ENCODE measurements around the gene RASA3.

Gene RASA3

GRCh38 chr13:113937073-113937472, 195.3 kb downstream of the RASA3 start:
- H3K9ac ChIP-seq (ENCODE audit: insufficient read length, low read depth), result no peak overlapping the region
- H3K9me3 ChIP-seq (ENCODE audit: insufficient read depth, low read length), result peaks cover 2% of the 10 kb centered on the region; the same call in 1 of the 2 replicates
- no peak overlapping the region for H3K4me3 ChIP-seq (ENCODE audit: insufficient read length, low read depth)
- H3K4me1 ChIP-seq (ENCODE audit: insufficient read depth, insufficient read length), result peaks cover 28% of the 10 kb centered on the region
- H3K36me3 ChIP-seq (ENCODE audit: insufficient read depth, insufficient read length, low read length), result no peaks in the 10 kb centered on the region
- H3K27me3 ChIP-seq (ENCODE audit: insufficient read depth, insufficient read length), result no peaks in the 10 kb centered on the region
- no peak for DNase-seq (ENCODE audit: low read depth, low spot score)
- TF ChIP-seq SUZ12 (IDR thresholded peaks at IDR 0.05; ENCODE audit: extremely low read depth, insufficient read depth, insufficient read length) (no peak), YY1 (IDR thresholded peaks at IDR 0.05; ENCODE audit: insufficient read depth, insufficient read length) (no peak), ZNF274 (IDR thresholded peaks at IDR 0.05; ENCODE audit: low read depth, low read length) (no peak)

GRCh38 chr13:113936166-113936965, 196.1 kb downstream of the RASA3 start:
- TF ChIP-seq ZNF274 (IDR thresholded peaks at IDR 0.05; ENCODE audit: low read depth, low read length) (no peak), SUZ12 (IDR thresholded peaks at IDR 0.05; ENCODE audit: extremely low read depth, insufficient read depth, insufficient read length) (no peak), YY1 (IDR thresholded peaks at IDR 0.05; ENCODE audit: insufficient read depth, insufficient read length) (no peak)
- Histone ChIP-seq H3K9me3 (ENCODE audit: insufficient read depth, low read length) (peaks cover 4% of the 10 kb centered on the region; the same call in 1 of the 2 replicates), H3K27me3 (ENCODE audit: insufficient read depth, insufficient read length) (no peaks in the 10 kb centered on the region), H3K36me3 (ENCODE audit: insufficient read depth, insufficient read length, low read length) (no peaks in the 10 kb centered on the region), H3K4me1 (ENCODE audit: insufficient read depth, insufficient read length) (peaks cover 25% of the 10 kb centered on the region), H3K9ac (ENCODE audit: insufficient read length, low read depth) (no peak overlapping the region), H3K4me3 (ENCODE audit: insufficient read length, low read depth) (no peak overlapping the region)
- no peak for DNase-seq (ENCODE audit: low read depth, low spot score)

- no peaks in the 10 kb centered on the region for H3K36me3 ChIP-seq (ENCODE audit: insufficient read depth, insufficient read length, low read length)
- peak overlapping the region; percentile 68 for H3K9ac ChIP-seq (ENCODE audit: insufficient read length, low read depth)
- H3K4me3 ChIP-seq (ENCODE audit: insufficient read length, low read depth), result no peak overlapping the region
- H3K9me3 ChIP-seq (ENCODE audit: insufficient read depth, low read length), result peaks cover 4% of the 10 kb centered on the region; the same call in 1 of the 2 replicates
- TF ChIP-seq SUZ12 (IDR thresholded peaks at IDR 0.05; ENCODE audit: extremely low read depth, insufficient read depth, insufficient read length) (no peak), YY1 (IDR thresholded peaks at IDR 0.05; ENCODE audit: insufficient read depth, insufficient read length) (no peak), ZNF274 (IDR thresholded peaks at IDR 0.05; ENCODE audit: low read depth, low read length) (no peak)
- peaks cover 25% of the 10 kb centered on the region for H3K4me1 ChIP-seq (ENCODE audit: insufficient read depth, insufficient read length)
- peak; percentile 20 for DNase-seq (ENCODE audit: low read depth, low spot score)
- H3K27me3 ChIP-seq (ENCODE audit: insufficient read depth, insufficient read length), result no peaks in the 10 kb centered on the region
These were observed 197.2 kb downstream of the RASA3 start for GRCh38 chr13:113935001-113935844.

GRCh38 chr13:113934576-113934975, 197.8 kb downstream of the RASA3 start:
- no peak for TF ChIP-seq ZNF274 (IDR thresholded peaks at IDR 0.05; ENCODE audit: low read depth, low read length)
- TF ChIP-seq YY1 (IDR thresholded peaks at IDR 0.05; ENCODE audit: insufficient read depth, insufficient read length), result no peak
- no peak for TF ChIP-seq SUZ12 (IDR thresholded peaks at IDR 0.05; ENCODE audit: extremely low read depth, insufficient read depth, insufficient read length)
- Histone ChIP-seq H3K9me3 (ENCODE audit: insufficient read depth, low read length) (peaks cover 4% of the 10 kb centered on the region; the same call in 1 of the 2 replicates), H3K27me3 (ENCODE audit: insufficient read depth, insufficient read length) (no peaks in the 10 kb centered on the region), H3K4me1 (ENCODE audit: insufficient read depth, insufficient read length) (peaks cover 25% of the 10 kb centered on the region), H3K4me3 (ENCODE audit: insufficient read length, low read depth) (no peak overlapping the region), H3K36me3 (ENCODE audit: insufficient read depth, insufficient read length, low read length) (no peaks in the 10 kb centered on the region), H3K9ac (ENCODE audit: insufficient read length, low read depth) (peak overlapping the region; percentile 68)
- no peak for DNase-seq (ENCODE audit: low read depth, low spot score)

GRCh38 chr13:113933901-113934300, 198.5 kb downstream of the RASA3 start:
- Histone ChIP-seq H3K36me3 (ENCODE audit: insufficient read depth, insufficient read length, low read length) (no peaks in the 10 kb centered on the region), H3K9me3 (ENCODE audit: insufficient read depth, low read length) (peaks cover 4% of the 10 kb centered on the region; the same call in 1 of the 2 replicates), H3K4me3 (ENCODE audit: insufficient read length, low read depth) (no peak overlapping the region), H3K27me3 (ENCODE audit: insufficient read depth, insufficient read length) (no peaks in the 10 kb centered on the region), H3K9ac (ENCODE audit: insufficient read length, low read depth) (no peak overlapping the region), H3K4me1 (ENCODE audit: insufficient read depth, insufficient read length) (peaks cover 25% of the 10 kb centered on the region)
- TF ChIP-seq YY1 (IDR thresholded peaks at IDR 0.05; ENCODE audit: insufficient read depth, insufficient read length), result no peak
- no peak for TF ChIP-seq SUZ12 (IDR thresholded peaks at IDR 0.05; ENCODE audit: extremely low read depth, insufficient read depth, insufficient read length)
- TF ChIP-seq ZNF274 (IDR thresholded peaks at IDR 0.05; ENCODE audit: low read depth, low read length), result no peak
- DNase-seq (ENCODE audit: low read depth, low spot score), result no peak

DNA sequence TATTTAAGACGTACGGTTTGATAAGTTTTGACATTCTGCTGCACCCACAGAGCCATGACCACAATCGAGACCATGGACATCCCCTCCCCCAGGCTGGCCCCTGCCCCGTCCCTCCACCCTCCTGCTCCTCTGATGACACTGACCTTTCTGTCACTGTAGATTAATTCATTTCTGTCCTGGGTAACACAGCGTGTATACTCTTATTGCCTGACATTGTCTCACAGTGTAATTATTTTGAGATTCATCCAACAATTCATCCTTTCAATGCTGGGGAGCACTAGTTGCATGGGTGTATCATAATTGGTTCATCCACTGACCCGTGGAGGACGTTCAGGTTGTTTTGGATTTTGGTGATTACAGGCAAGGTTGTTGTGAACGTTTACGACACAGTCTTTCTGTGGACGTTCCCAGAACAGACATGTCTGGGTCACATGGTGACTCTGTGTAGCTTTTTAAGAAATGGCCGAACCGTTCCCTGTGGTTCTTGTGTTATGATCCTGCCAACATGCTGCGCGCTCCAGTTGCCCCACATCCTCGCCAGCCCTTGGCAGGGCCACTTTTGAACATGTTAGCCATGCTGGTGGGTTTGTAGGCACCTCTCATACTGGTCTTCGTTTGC, 200.5 kb downstream of the RASA3 start:
- peaks cover 4% of the 10 kb centered on the region; the same call in 1 of the 2 replicates for H3K9me3 ChIP-seq (ENCODE audit: insufficient read depth, low read length)
- H3K27me3 ChIP-seq (ENCODE audit: insufficient read depth, insufficient read length), result no peaks in the 10 kb centered on the region
- no peaks in the 10 kb centered on the region for H3K36me3 ChIP-seq (ENCODE audit: insufficient read depth, insufficient read length, low read length)
- no peak for DNase-seq (ENCODE audit: low read depth, low spot score)
- no peak overlapping the region for H3K4me3 ChIP-seq (ENCODE audit: insufficient read length, low read depth)
- H3K4me1 ChIP-seq (ENCODE audit: insufficient read depth, insufficient read length), result peaks cover 19% of the 10 kb centered on the region
- no peak for TF ChIP-seq ZNF274 (IDR thresholded peaks at IDR 0.05; ENCODE audit: low read depth, low read length)
- no peak for TF ChIP-seq YY1 (IDR thresholded peaks at IDR 0.05; ENCODE audit: insufficient read depth, insufficient read length)
- no peak for TF ChIP-seq SUZ12 (IDR thresholded peaks at IDR 0.05; ENCODE audit: extremely low read depth, insufficient read depth, insufficient read length)
- H3K9ac ChIP-seq (ENCODE audit: insufficient read length, low read depth), result no peak overlapping the region

Measured in NT2/D1 (cell line).